ENCODE data around the gene COP1. TPM values are rescaled to one million over a fixed set of nuclear protein-coding genes. Genes with fewer than 3 reads are reported as not detected.

Gene COP1
- total and polyA plus RNA-seq, 10 of the 15 experiments (the other 5 are each of a cell fraction or from before 2014, with no cell fraction given), result 17.7 to 49.9 (median 38.7) TPM

DNA sequence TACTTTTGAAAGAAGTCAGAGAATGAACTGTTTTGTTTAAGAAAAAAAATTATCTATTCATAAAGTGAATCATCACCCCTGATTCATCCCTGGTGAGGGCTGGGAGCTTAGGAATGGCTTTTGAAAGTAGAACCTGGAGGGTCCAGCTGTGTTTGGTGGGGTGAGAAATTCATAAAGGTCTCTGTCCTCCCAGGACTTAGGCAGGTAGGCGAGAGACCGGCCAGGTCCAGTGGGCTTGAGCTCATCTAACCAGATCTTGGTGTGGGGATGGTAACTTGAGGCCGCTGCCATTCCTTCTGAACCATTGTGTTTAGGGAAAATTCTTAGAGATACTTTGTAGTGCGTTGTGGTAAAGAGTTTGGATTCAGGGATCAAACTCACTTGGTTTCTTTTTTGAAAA, 306.9 kb downstream of the COP1 start (continued):
- TF ChIP-seq CUX1 (IDR thresholded peaks at IDR 0.05; ENCODE audit: insufficient replicate concordance, low read depth, low read length) (no peak), ZNF274 (IDR thresholded peaks at IDR 0.05; ENCODE audit: insufficient read depth, insufficient read length) (no peak), SREBF1 (IDR thresholded peaks at IDR 0.05; ENCODE audit: low read length) (no peak), JUND (IDR thresholded peaks at IDR 0.05; ENCODE audit: low read depth, low read length) (no peak)
- TF ChIP-seq, protein P1, sequence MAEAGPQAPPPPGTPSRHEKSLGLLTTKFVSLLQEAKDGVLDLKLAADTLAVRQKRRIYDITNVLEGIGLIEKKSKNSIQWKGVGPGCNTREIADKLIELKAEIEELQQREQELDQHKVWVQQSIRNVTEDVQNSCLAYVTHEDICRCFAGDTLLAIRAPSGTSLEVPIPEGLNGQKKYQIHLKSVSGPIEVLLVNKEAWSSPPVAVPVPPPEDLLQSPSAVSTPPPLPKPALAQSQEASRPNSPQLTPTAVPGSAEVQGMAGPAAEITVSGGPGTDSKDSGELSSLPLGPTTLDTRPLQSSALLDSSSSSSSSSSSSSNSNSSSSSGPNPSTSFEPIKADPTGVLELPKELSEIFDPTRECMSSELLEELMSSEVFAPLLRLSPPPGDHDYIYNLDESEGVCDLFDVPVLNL (IDR thresholded peaks at IDR 0.05; ENCODE audit: low read depth, low read length), result no peak

GRCh38 chr1:175895966-175896365, 311.1 kb downstream of the COP1 start:
- in situ Hi-C loops (cut with MboI), result no loop called here

More at GRCh38 chr1:175895966-175896365, 311.1 kb downstream of the COP1 start:
- H3K79me2 ChIP-seq (ENCODE audit: control insufficient read depth, insufficient read depth, low read length), result no peaks in the 10 kb centered on the region
- no peak overlapping the region for H3K27ac ChIP-seq (ENCODE audit: control insufficient read depth, insufficient read depth)
- H3K9me3 ChIP-seq (replicated peaks; ENCODE audit: control insufficient read depth, insufficient read depth, low read length), result no peaks in the 10 kb centered on the region
- ChIA-PET CTCF (interaction anchor here (1.0 kb wide), 1 partner anchor 750 kb away, joined by 3 read pairs; no protein-coding TSS in a partner anchor), SMC1A (ENCODE audit: uncharacterized antibody, unreplicated experiment) (interaction anchor here (1.2 kb wide), 1 partner anchor 17 kb away, joined by 3 read pairs; no protein-coding TSS in a partner anchor), RAD21 (ENCODE audit: unreplicated experiment) (no interaction called here), POLR2A (no interaction called here)
- WGBS (ENCODE audit: insufficient coverage, insufficient replicate concordance, low lambda C conversion rate, missing lambda C conversion rate), result 3% methylated on average over 1 of the region's 1 CpG
- H3K36me3 ChIP-seq (ENCODE audit: control insufficient read depth in 2 of 2, insufficient read depth in 2 of 2, low read length in 1 of 2), result no peaks in the 10 kb centered on the region; a peak in 1 of 4 replicates
- H3K4me2 ChIP-seq (ENCODE audit: control insufficient read depth, insufficient read depth), result no peak overlapping the region
- no peak for FAIRE-seq
- no peak overlapping the region for H3K4me3 ChIP-seq
- no peaks in the 10 kb centered on the region for H3K4me1 ChIP-seq (ENCODE audit: control insufficient read depth, insufficient read depth, low read length)
- H3K9ac ChIP-seq (ENCODE audit: control insufficient read depth, insufficient read depth, low read length), result no peak overlapping the region
- H3K27me3 ChIP-seq (replicated peaks in 1 of 2; ENCODE audit: control insufficient read depth in 2 of 2, insufficient read depth in 2 of 2, low read length in 1 of 2), result no peaks in the 10 kb centered on the region
- no peaks in the 10 kb centered on the region for H4K20me1 ChIP-seq (ENCODE audit: control insufficient read depth, insufficient read depth)
- no peak overlapping the region for H2AFZ ChIP-seq (ENCODE audit: control insufficient read depth, low read depth, low read length)
- intact Hi-C loops (cut with micrococcal nuclease; ENCODE audit: unreplicated experiment), result no loop called here
- ATAC-seq, result no peak
- BruUV-seq (replicated peaks), result no TSS peak
- TF ChIP-seq ZNF384 (IDR thresholded peaks at IDR 0.05; ENCODE audit: borderline replicate concordance, low read depth, low read length) (no peak), NRF1 (conservative IDR thresholded peaks at IDR 0.05; ENCODE audit: low read depth, low read length) (no peak), ETV6 (conservative IDR thresholded peaks at IDR 0.05 in 1 of 2, IDR thresholded peaks at IDR 0.05 in 1 of 2; ENCODE audit: borderline replicate concordance in 1 of 2, low read depth in 1 of 2) (no peak), RB1 (IDR thresholded peaks at IDR 0.05; ENCODE audit: borderline replicate concordance) (no peak), NFYB (IDR thresholded peaks at IDR 0.05; ENCODE audit: insufficient read depth, low read depth, low read length) (no peak), RBBP5 (conservative IDR thresholded peaks at IDR 0.05) (no peak), FOS (IDR thresholded peaks at IDR 0.05; ENCODE audit: borderline replicate concordance, extremely low read depth, insufficient read length) (no peak), RUNX3 (IDR thresholded peaks at IDR 0.05; ENCODE audit: low read length) (no peak)
- TF ChIP-seq, protein P2, sequence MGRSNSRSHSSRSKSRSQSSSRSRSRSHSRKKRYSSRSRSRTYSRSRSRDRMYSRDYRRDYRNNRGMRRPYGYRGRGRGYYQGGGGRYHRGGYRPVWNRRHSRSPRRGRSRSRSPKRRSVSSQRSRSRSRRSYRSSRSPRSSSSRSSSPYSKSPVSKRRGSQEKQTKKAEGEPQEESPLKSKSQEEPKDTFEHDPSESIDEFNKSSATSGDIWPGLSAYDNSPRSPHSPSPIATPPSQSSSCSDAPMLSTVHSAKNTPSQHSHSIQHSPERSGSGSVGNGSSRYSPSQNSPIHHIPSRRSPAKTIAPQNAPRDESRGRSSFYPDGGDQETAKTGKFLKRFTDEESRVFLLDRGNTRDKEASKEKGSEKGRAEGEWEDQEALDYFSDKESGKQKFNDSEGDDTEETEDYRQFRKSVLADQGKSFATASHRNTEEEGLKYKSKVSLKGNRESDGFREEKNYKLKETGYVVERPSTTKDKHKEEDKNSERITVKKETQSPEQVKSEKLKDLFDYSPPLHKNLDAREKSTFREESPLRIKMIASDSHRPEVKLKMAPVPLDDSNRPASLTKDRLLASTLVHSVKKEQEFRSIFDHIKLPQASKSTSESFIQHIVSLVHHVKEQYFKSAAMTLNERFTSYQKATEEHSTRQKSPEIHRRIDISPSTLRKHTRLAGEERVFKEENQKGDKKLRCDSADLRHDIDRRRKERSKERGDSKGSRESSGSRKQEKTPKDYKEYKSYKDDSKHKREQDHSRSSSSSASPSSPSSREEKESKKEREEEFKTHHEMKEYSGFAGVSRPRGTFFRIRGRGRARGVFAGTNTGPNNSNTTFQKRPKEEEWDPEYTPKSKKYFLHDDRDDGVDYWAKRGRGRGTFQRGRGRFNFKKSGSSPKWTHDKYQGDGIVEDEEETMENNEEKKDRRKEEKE (IDR thresholded peaks at IDR 0.05), result no peak
- no peak for DNase-seq (ENCODE audit: low read depth, low spot score)
